Endothelial cell of hepatic sinusoid (primary cell): ENCODE measurements around the gene DEFB131B.
"Not testable (repeated sequence)": the region's sequence is repeated elsewhere in the genome, so short reads cannot be mapped to it uniquely, and the experiment has no call there.

Experiments used
- in situ Hi-C: cut with HindIII; loops from 2 replicates; pipeline ENCODE4 v1.10.0; 2017; ENCODE audit warnings: low sequenced_read_pairs

Gene DEFB131B

GRCh38 chr11:71878059-71878458 is at the start of gene DEFB131B:
TSS of gene DEFB131B (plus strand) at chr11:71878453. CDS start at chr11:71878453, 0 bp downstream.
- in situ Hi-C loops = not testable (repeated sequence)

- in situ Hi-C loops = not testable (repeated sequence)
These were observed 49.0 kb upstream of the DEFB131B start for GRCh38 chr11:71829247-71829646.

DNA sequence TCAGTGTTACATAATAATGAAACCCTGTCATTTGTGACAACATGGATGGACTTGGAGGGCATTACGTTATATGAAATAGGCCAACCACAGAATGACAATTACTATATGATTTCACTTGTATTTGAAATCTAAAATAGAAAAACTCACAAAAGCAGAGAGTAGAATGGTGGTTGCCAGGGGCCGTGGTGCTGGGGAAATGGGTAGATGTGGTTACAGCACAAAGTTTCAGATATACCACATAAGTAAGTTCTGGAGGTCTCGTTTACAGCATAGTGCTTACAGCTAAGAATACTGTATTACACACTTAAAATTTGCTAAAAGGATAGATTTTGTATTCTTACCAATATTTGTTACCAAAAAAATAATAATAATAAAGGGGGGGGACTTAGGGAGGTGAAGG is 48.6 kb upstream of the DEFB131B start:
- in situ Hi-C loops = not testable (repeated sequence)

DNA sequence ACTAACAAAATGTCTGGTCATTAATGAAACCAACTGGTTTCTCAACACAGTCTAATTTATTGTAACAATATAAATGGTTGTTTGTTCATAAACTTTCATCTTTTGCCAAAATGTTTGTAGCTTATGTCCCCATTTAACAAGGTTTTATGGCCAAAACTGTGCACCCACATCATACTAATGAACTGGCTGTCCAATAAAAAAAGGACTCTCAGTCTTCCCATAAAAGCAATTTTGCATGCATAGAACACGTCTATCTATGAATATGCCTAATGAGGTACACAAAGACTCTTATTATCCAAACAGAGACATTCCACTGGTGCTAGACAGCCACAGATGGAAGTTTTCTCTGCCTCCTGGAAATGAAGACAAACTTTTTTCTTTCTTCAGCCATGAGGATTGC is 45.4 kb upstream of the DEFB131B start, which contains the start of gene DEFB108B:
Gene DEFB108B, plus strand, starts transcription at position 390 of the 400 bp plus-strand sequence. Its CDS starts 0 bp downstream, at position 390.
- in situ Hi-C loops = not testable (repeated sequence)

GRCh38 chr11:71842720-71843119 is 35.5 kb upstream of the DEFB131B start:
- in situ Hi-C loops = not testable (repeated sequence)

GRCh38 chr11:71843355-71843754 is 34.9 kb upstream of the DEFB131B start:
- in situ Hi-C loops = not testable (repeated sequence)

GRCh38 chr11:71843858-71844257 is 34.4 kb upstream of the DEFB131B start:
- in situ Hi-C loops = no loop called here

GRCh38 chr11:71853895-71854294 is 24.4 kb upstream of the DEFB131B start:
- in situ Hi-C loops = not testable (repeated sequence)

DNA sequence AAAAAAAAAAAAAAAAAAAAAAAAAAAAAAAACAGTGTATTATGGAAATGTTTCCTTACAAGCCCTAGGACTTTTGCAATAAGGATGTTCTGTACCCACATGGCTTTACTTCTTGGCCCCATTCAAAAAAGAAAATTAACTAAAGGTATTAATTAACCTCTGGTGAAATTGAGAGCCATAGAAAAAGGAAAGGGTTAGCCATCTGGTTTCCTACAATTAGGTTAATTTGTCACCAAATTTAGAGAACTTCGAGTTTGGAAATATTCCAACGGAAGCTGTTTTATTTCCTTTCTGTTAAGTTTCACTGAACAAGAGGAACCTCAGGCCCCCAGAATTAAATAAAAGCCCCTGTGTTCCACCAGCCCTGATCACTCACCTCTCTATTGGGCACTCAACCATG is 22.4 kb upstream of the DEFB131B start:
- in situ Hi-C loops = not testable (repeated sequence)

DNA sequence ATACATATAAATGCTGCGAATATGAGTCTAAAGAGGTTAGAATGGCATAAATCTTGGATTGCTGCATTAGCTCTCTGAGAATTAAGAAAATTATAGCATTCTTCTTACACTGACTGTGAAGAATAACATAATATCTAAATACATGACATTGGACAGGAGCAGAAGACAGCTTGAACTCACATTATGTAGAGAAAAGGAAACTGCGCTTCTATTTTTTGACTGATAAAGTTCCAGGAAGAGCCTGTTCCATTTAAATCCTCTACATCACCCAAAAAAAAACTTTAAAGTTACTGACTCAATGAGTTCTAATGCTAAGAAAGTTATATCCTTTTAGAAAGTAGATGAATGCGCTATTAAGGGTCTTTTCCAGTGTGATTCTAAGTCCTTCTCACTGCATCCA is 17.4 kb upstream of the DEFB131B start:
- in situ Hi-C loops = not testable (repeated sequence)

- in situ Hi-C loops = not testable (repeated sequence)
These were observed 14.2 kb upstream of the DEFB131B start for GRCh38 chr11:71863978-71864627.

DNA sequence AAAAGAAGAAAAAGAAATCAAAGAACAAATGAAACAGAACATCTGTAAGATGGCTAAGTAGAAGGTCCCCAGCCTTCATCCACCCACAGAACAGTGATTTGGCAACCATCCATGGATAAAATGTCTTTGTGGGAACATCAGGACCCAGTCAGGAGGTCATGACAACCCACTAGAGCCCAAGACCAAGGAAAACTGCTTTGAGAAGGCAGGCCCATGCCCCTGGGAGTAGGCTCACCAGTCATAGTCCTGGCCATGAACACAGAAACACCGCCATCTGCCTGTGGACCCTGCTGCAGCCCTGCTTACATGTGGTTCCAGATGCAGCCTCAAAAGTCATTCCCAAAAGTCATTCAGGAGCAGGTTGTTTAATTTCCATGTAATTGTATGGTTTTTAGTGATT is 11.0 kb upstream of the DEFB131B start:
- in situ Hi-C loops = not testable (repeated sequence)

GRCh38 chr11:71869931-71870330 is 8.3 kb upstream of the DEFB131B start:
- in situ Hi-C loops = not testable (repeated sequence)

GRCh38 chr11:71870661-71871060 is 7.6 kb upstream of the DEFB131B start:
- in situ Hi-C loops = not testable (repeated sequence)

GRCh38 chr11:71876262-71876661 is 2.0 kb upstream of the DEFB131B start:
- in situ Hi-C loops = not testable (repeated sequence)

- in situ Hi-C loops = loop anchor here (5.0 kb wide), 1 partner anchor 299 kb away; no protein-coding TSS in a partner anchor
These were observed 7.6 kb downstream of the DEFB131B start for GRCh38 chr11:71885806-71886205.

GRCh38 chr11:71888335-71889010 is 10.2 kb downstream of the DEFB131B start:
- in situ Hi-C loops = loop anchor here (5.0 kb wide), 1 partner anchor 301 kb away; no protein-coding TSS in a partner anchor

DNA sequence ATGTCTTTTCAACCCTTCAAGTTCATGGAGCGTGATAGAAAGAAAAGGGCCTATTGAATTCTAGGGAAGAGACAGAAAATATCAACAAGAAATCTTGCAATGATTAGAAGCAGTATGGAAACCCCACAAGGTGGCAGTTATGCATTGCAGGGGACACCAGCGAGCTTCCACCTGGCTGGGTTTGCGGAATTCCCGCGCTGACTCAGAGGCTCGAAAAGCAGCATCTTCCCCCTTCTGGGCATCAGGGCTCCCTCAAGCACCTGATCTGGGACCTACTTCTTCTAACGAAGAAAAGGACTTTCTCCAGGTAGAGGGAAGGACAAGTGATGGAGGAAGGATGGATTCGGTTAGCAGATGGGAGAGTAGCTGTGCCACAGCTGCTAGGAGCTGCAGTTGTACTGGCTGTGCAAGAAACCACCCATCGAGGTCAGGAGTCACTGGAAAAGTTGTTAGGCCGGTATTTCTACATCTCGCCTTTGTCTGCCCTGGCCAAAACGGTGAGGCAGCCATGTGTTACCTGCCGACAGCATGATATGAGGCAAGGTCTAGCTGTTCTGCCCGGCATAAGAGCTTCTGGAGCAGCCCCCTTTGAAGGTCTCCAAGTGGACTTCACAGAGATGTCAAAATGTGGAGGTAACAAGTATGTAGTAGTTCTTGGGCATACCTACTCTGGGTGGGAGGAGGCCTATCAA is 11.1 kb downstream of the DEFB131B start:
- in situ Hi-C loops = loop anchor here (5.0 kb wide), 1 partner anchor 302 kb away; no protein-coding TSS in a partner anchor

DNA sequence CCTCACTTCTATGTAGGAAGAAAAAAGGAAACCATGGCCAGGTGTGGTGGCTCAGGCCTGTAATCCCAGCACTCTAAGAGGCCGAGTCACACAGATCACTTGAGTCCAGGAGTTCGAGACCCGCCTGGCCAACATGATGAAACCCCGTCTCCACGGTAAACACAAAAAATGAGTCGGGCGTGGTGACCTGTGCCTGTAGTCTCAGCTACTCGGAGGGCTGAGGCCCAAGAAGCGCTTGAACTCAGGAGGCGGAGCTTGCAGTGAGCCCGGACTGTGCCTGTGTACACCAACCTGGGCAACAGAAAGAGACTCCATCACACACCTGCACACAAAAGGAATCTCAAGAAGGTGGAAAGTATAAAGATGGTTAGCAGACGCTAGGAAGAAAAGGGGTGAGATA is 17.7 kb downstream of the DEFB131B start:
- in situ Hi-C loops = no loop called here

DNA sequence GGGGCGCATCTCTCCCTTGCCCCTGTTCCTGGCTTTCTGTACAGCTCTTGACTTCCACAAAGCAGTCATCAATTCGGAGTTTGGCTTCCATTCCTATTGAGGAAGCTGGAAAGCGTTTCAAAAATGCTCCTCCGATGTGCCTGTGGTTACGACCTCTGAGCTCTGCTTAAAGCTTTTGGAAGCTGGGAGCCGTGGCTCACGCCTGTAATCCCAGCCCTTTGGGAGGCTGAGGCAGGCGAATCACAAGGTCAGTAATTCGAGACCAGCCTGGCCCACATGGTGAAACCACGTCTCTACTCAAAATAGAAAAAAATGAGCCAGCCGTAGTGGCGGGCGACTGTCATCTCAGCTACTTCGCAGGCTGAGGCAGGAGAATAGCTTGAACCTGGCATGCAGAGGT is 22.9 kb downstream of the DEFB131B start:
- in situ Hi-C loops = not testable (repeated sequence)

DNA sequence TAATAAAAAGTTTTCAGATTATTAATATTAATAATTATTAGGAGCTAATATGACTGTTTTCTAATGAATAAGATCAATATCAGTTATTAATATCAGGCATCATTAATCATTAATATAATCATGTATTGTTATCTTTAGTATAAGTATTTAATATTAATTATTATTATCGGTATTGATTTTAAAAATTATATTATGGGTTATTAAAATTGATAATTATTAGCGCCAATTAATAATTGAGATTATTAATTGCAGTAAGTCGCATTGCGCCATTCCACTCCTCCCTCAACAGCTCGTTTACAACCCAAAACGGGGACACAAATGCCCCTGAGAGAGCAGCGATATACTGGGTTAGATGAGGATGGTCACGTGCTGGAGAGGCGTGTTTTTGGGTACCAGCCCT is 30.0 kb downstream of the DEFB131B start:
- in situ Hi-C loops = no loop called here
